ENCODE measurements around the gene EFCAB3. TPM values are rescaled to one million over a fixed set of nuclear protein-coding genes. Genes with fewer than 3 reads are reported as not detected.
"Not testable (repeated sequence)": the region's sequence is repeated elsewhere in the genome, so short reads cannot be mapped to it uniquely, and the experiment has no call there.

EFCAB3 gene
- total RNA-seq, 1 donor from 2014 or later: not detected

DNA sequence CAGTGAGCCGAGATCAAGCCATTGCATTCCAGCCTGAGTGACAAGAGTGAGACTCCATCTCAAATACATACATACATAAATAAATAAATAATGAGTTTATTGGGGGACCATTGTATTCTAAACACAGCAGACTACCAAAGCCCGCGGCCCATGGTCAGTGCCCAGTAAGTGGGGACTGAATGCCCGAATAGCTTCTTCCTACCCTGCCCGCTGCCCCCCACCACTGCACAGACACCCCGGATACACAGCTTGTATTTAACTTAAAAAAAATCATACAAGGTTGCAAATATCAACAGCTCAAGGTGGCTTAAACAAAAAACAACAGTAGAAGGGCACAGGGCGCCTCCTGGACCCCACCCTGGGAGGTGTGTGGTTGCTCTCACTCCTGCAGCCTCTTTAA is 75.7 kb downstream of the EFCAB3 start:
- intact Hi-C loops (cut with DNase I): no loop called here
- Histone ChIP-seq H3K27me3 (no peaks in the 10 kb centered on the region), H3K4me3 (no peak overlapping the region), H3K9me3 (no peaks in the 10 kb centered on the region), H3K27ac (no peak overlapping the region), H3K4me1 (no peaks in the 10 kb centered on the region), H3K36me3 (no peaks in the 10 kb centered on the region)
- TF ChIP-seq POLR2AphosphoS5 (IDR thresholded peaks at IDR 0.05; ENCODE audit: insufficient read depth in 1 of 2, low read depth in 1 of 2) (no peak), POLR2A (IDR thresholded peaks at IDR 0.05) (no peak)
- TF ChIP-seq, protein P1, sequence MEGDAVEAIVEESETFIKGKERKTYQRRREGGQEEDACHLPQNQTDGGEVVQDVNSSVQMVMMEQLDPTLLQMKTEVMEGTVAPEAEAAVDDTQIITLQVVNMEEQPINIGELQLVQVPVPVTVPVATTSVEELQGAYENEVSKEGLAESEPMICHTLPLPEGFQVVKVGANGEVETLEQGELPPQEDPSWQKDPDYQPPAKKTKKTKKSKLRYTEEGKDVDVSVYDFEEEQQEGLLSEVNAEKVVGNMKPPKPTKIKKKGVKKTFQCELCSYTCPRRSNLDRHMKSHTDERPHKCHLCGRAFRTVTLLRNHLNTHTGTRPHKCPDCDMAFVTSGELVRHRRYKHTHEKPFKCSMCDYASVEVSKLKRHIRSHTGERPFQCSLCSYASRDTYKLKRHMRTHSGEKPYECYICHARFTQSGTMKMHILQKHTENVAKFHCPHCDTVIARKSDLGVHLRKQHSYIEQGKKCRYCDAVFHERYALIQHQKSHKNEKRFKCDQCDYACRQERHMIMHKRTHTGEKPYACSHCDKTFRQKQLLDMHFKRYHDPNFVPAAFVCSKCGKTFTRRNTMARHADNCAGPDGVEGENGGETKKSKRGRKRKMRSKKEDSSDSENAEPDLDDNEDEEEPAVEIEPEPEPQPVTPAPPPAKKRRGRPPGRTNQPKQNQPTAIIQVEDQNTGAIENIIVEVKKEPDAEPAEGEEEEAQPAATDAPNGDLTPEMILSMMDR (IDR thresholded peaks at IDR 0.05): no peak
- DNase-seq (ENCODE audit: extremely low spot score in 2 of 2): no peak

DNA sequence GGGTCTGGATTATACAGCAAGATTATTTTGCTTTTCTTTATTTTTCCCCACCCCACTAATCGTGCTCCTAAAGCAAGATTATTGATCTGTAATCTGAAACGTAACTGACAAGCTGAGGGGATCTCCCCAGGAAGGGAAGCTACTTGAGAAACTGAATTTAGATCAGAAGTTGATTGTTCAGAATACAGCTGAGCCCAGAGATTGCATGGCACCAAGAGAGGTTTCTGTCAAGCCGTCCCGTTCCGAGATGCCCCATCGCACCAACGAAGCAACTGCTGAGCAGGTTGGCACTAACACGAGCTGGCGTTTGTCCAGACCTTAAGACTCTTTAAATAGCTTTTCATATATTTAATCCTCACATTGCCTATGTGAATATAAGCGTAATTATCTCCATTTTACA is 78.1 kb downstream of the EFCAB3 start:
- H3K9me3 ChIP-seq; H3K27me3 ChIP-seq; H3K4me3 ChIP-seq; intact Hi-C loops (cut with DNase I); H3K27ac ChIP-seq; H3K36me3 ChIP-seq; H3K4me1 ChIP-seq; DNase-seq (ENCODE audit: extremely low spot score in 2 of 2): not testable (repeated sequence)

DNA sequence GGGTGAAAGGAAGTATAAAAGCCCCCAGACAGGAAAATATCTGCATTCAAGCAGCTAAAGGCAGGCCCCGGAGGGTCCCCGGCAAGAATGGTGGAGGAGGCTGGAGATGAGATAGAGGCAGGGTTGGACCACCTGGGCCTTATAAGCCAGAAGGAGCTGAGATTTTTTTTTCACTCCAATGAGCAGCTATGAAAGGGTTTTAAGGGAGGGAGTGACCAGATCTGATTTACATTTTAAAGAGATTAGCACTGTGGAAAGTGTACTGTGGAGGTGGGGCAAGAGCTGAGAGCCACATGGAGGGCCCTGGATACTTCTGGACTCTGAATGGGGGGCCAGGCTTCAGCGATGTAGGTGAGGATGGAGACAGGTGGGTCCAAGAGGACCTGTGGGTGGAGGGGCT is 84.1 kb downstream of the EFCAB3 start:
- H3K4me1 ChIP-seq; H3K4me3 ChIP-seq; H3K36me3 ChIP-seq; H3K9me3 ChIP-seq; DNase-seq (ENCODE audit: extremely low spot score in 2 of 2); H3K27me3 ChIP-seq; H3K27ac ChIP-seq; intact Hi-C loops (cut with DNase I): not testable (repeated sequence)

DNA sequence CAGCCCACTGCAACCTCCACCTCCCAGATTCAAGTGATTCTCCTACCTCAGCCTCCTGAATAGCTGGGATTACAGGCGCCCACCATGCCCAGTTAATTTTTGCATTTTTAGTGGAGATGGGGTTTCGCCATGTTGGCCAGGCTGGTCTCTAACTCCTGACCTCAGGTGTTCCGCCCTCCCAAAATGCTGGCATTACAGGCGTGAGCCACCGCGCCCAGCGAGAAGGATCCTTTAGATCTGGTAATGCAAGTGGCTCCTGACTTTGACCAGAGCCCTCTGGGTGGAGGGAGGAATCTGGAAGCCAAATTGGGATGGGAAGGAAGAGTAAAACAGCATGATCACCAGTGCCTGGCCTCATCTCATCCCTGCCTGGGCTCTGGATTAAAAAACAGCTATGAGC is 84.9 kb downstream of the EFCAB3 start:
- H3K9me3 ChIP-seq; H3K27me3 ChIP-seq; DNase-seq (ENCODE audit: extremely low spot score in 2 of 2); H3K4me3 ChIP-seq; H3K36me3 ChIP-seq; intact Hi-C loops (cut with DNase I); H3K27ac ChIP-seq; H3K4me1 ChIP-seq: not testable (repeated sequence)

Small RNAs within 50 kb of the gene (small RNA-seq; reads per million reads assigned to genes)
- not detected for gene RNU7-52P

Other genes starting within 250 kb of the EFCAB3 start
- 14.0 TPM for gene METTL2A, start 43.3 kb downstream of the EFCAB3 start, total RNA-seq
- 40.3 TPM for gene TLK2, start 98.3 kb downstream of the EFCAB3 start, total RNA-seq
- gene MRC2, start 247.1 kb downstream of the EFCAB3 start, total RNA-seq: 89.4 TPM